H9 (cell line): Measurements from ENCODE around the gene PPP2R5E. TPM values are rescaled to one million over a fixed set of nuclear protein-coding genes. Genes with fewer than 3 reads are reported as not detected.

Experiments used
- DNase-seq: peaks from one replicate; pipeline ENCODE4 v3.0.0-alpha.2; 2017
- H2AFZ ChIP-seq: one replicate; pipeline ENCODE4 v1.6.1; 2013; ENCODE audit warnings: mild to moderate bottlenecking, low read length, control low read depth, moderate library complexity
- H2AK5ac ChIP-seq: 2 replicates; pipeline ENCODE4 v1.6.1; 2013; ENCODE audit warnings: low read length, control low read depth, mixed read lengths; ENCODE audit not compliant: insufficient read length
- H2BK120ac ChIP-seq: one replicate; pipeline ENCODE4 v1.6.1; 2013; ENCODE audit warnings: low read depth, mild to moderate bottlenecking, low read length, control low read depth, inconsistent platforms; ENCODE audit not compliant: poor library complexity, severe bottlenecking
- H2BK12ac ChIP-seq: 2 replicates; pipeline ENCODE4 v1.6.1; 2013; ENCODE audit warnings: low read length, control low read depth, mixed read lengths, low read depth; ENCODE audit not compliant: insufficient read length
- H2BK15ac ChIP-seq: 2 replicates; pipeline ENCODE4 v1.6.1; 2013; ENCODE audit warnings: low read depth, low read length, control low read depth
- H2BK20ac ChIP-seq: one replicate; pipeline ENCODE4 v1.6.1; 2013; ENCODE audit warnings: low read depth, mild to moderate bottlenecking, low read length, control low read depth, inconsistent platforms; ENCODE audit not compliant: poor library complexity, severe bottlenecking
- H2BK5ac ChIP-seq: 2 replicates; pipeline ENCODE4 v1.6.1; 2013; ENCODE audit warnings: low read length, control low read depth, mixed read lengths; ENCODE audit not compliant: insufficient read length
- H3K14ac ChIP-seq: 2 replicates; pipeline ENCODE4 v1.6.1; 2013; ENCODE audit warnings: low read length, control low read depth; ENCODE audit not compliant: insufficient read depth
- H3K18ac ChIP-seq: 2 replicates; pipeline ENCODE4 v1.6.1; 2013; ENCODE audit warnings: low read depth, mild to moderate bottlenecking, mixed read lengths, low read length, control low read depth; ENCODE audit not compliant: insufficient read length
- H3K23ac ChIP-seq: 2 replicates; pipeline ENCODE4 v1.6.1; 2013; ENCODE audit warnings: low read length, control low read depth, mixed read lengths, low read depth; ENCODE audit not compliant: insufficient read length
- H3K23me2 ChIP-seq: 2 replicates; pipeline ENCODE4 v1.6.1; 2013; ENCODE audit warnings: low read depth, mild to moderate bottlenecking, mixed read lengths, low read length, control low read depth; ENCODE audit not compliant: insufficient read length, poor library complexity, severe bottlenecking
- H3K27ac ChIP-seq: 2 replicates; pipeline ENCODE4 v1.5.1; 2013; ENCODE audit warnings: low read length, control low read depth, mixed read lengths, low read depth; ENCODE audit not compliant: insufficient read length
- H3K27me3 ChIP-seq: 2 replicates; pipeline ENCODE4 v1.6.1; 2013; ENCODE audit warnings: low read length, control low read depth, inconsistent platforms; ENCODE audit not compliant: insufficient read depth
- H3K4ac ChIP-seq: 2 replicates; pipeline ENCODE4 v1.6.1; 2013; ENCODE audit warnings: low read depth, mild to moderate bottlenecking, control low read depth, inconsistent platforms, low read length, moderate library complexity
- H3K4me1 ChIP-seq: 2 replicates; pipeline ENCODE4 v1.6.1; 2013; ENCODE audit warnings: low read length, control low read depth, inconsistent platforms; ENCODE audit not compliant: insufficient read depth
- H3K4me2 ChIP-seq: 2 replicates; pipeline ENCODE4 v1.6.1; 2013; ENCODE audit warnings: low read length, control low read depth, mixed read lengths; ENCODE audit not compliant: insufficient read length, insufficient read depth
- H3K56ac ChIP-seq: 2 replicates; pipeline ENCODE4 v1.6.1; 2013; ENCODE audit warnings: low read depth, mild to moderate bottlenecking, mixed read lengths, low read length, control low read depth; ENCODE audit not compliant: insufficient read length
- H3K79me1 ChIP-seq: 2 replicates; pipeline ENCODE4 v1.6.1; 2013; ENCODE audit warnings: low read depth, mild to moderate bottlenecking, moderate library complexity, low read length, control low read depth, inconsistent platforms; ENCODE audit not compliant: insufficient read depth, poor library complexity, severe bottlenecking
- H3K79me2 ChIP-seq: 2 replicates; pipeline ENCODE4 v1.6.1; 2013; ENCODE audit warnings: low read length, control low read depth, inconsistent platforms; ENCODE audit not compliant: insufficient read depth
- H3K9ac ChIP-seq: 2 replicates; pipeline ENCODE4 v1.6.1; 2013; ENCODE audit warnings: low read length, control low read depth, mixed read lengths; ENCODE audit not compliant: insufficient read length; ENCODE audit errors: extremely low read depth
- H3K9me3 ChIP-seq: one replicate; pipeline ENCODE4 v1.6.1; 2013; ENCODE audit warnings: low read depth, low read length, inconsistent platforms; ENCODE audit not compliant: control insufficient read depth
- H3T11ph ChIP-seq: one replicate; pipeline ENCODE4 v1.6.1; 2013; ENCODE audit warnings: mild to moderate bottlenecking, low read length, control low read depth, inconsistent platforms
- H4K20me1 ChIP-seq: one replicate; pipeline ENCODE4 v1.6.1; 2013; ENCODE audit not compliant: control insufficient read depth, insufficient read length, insufficient read depth
- H4K5ac ChIP-seq: 2 replicates; pipeline ENCODE4 v1.6.1; 2013; ENCODE audit warnings: low read depth, mild to moderate bottlenecking, mixed read lengths, low read length, control low read depth; ENCODE audit not compliant: insufficient read length
- H4K8ac ChIP-seq: replicated peaks from 2 replicates; pipeline ENCODE4 v1.6.1; 2013; ENCODE audit warnings: low read length, control low read depth, mixed read lengths, low read depth; ENCODE audit not compliant: insufficient read length
- H4K91ac ChIP-seq: 2 replicates; pipeline ENCODE4 v1.6.1; 2013; ENCODE audit warnings: low read depth, mild to moderate bottlenecking, moderate library complexity, mixed read lengths, low read length, control low read depth; ENCODE audit not compliant: insufficient read length
- H3K27ac Mint-ChIP-seq, 3 experiments: 2 replicates in 2 of 3; 3 replicates in 1 of 3; pipeline ENCODE4 v1.8.0; 2020 to 2021; ENCODE audit warnings: mixed read lengths in 3 of 3, mild to moderate bottlenecking in 1 of 3, moderate library complexity in 1 of 3
- H3K27me3 Mint-ChIP-seq: 2 replicates; pipeline ENCODE4 v1.8.0; 2021; ENCODE audit warnings: low read depth, mild to moderate bottlenecking, moderate library complexity, mixed read lengths
- H3K36me3 Mint-ChIP-seq, 3 experiments: 2 replicates in 2 of 3; 3 replicates in 1 of 3; pipeline ENCODE4 v1.8.0; 2020 to 2021; ENCODE audit warnings: low read depth in 3 of 3, mixed read lengths in 3 of 3; ENCODE audit not compliant: insufficient read depth in 1 of 3
- H3K4me1 Mint-ChIP-seq, 2 experiments: 2 replicates each; pipeline ENCODE4 v1.8.0; 2020; ENCODE audit warnings: mixed read lengths in 2 of 2
- H3K4me3 Mint-ChIP-seq, 2 experiments: 2 replicates in 1 of 2; 3 replicates in 1 of 2; pipeline ENCODE4 v1.8.0; 2020 to 2021; ENCODE audit warnings: mild to moderate bottlenecking in 2 of 2, mixed read lengths in 2 of 2, moderate library complexity in 1 of 2
- H3K9me3 Mint-ChIP-seq, 2 experiments: 2 replicates in 1 of 2; 3 replicates in 1 of 2; pipeline ENCODE4 v1.8.0; 2020; ENCODE audit warnings: mild to moderate bottlenecking in 2 of 2, mixed read lengths in 2 of 2, moderate library complexity in 1 of 2
- CTCF ChIP-seq: fragments of 200-600 bp; sonication (generic); conservative IDR thresholded peaks from 3 replicates; pipeline ENCODE4 v1.8.0; 2021; ENCODE audit warnings: antibody characterized with exemption, mild to moderate bottlenecking
- WGBS: extraction: QIAGEN DNeasy Blood & Tissue Kit; methylation state at CpG from one replicate; pipeline ENCODE4 v1.1.7; 2013; ENCODE audit warnings: missing lambda C conversion rate, low lambda C conversion rate, mixed read lengths; ENCODE audit not compliant: insufficient read length; ENCODE audit errors: extremely low coverage; 5-methylcytosine and 5-hydroxymethylcytosine counted together
- total RNA-seq: library from RNA; stranded (reverse); gene quantifications from 2 replicates; pipeline ENCODE4 v1.2.1, GENCODE V29; 2021

Gene PPP2R5E
- total RNA-seq, 1 experiment from 2014 or later: 65.8 TPM

- H3K27ac Mint-ChIP-seq: no peak overlapping the region
- H2AFZ ChIP-seq: no peak overlapping the region
- H2BK12ac ChIP-seq: no peak overlapping the region
- no CpG with 5 or more reads among the region's 3 CpGs for WGBS
- H2BK20ac ChIP-seq: no peak overlapping the region
- no peaks in the 10 kb centered on the region for H3K36me3 Mint-ChIP-seq
- H2AK5ac ChIP-seq: no peak overlapping the region
- no peak overlapping the region for H3K18ac ChIP-seq
- peaks cover 3% of the 10 kb centered on the region; the same call in 1 of the 2 replicates for H3K27me3 Mint-ChIP-seq
- H2BK5ac ChIP-seq: no peak overlapping the region
- H3K4me1 ChIP-seq: no peaks in the 10 kb centered on the region
- H3K9me3 Mint-ChIP-seq: no peaks in the 10 kb centered on the region
- H3K4me3 Mint-ChIP-seq: no peak overlapping the region
- no peak overlapping the region for H3T11ph ChIP-seq
- no peak overlapping the region for H3K27ac ChIP-seq
- H3K23me2 ChIP-seq: no peaks in the 10 kb centered on the region
- H3K27me3 ChIP-seq: no peaks in the 10 kb centered on the region
- H4K20me1 ChIP-seq: no peaks in the 10 kb centered on the region
- no peak overlapping the region for H2BK15ac ChIP-seq
- no peak overlapping the region for H3K56ac ChIP-seq
- no peak overlapping the region for H3K4me2 ChIP-seq
- no peak overlapping the region for H4K5ac ChIP-seq
- no peak overlapping the region for H3K14ac ChIP-seq
- no peak overlapping the region for H4K91ac ChIP-seq
- H2BK120ac ChIP-seq: no peak overlapping the region
- no peak for DNase-seq
- H3K9ac ChIP-seq: no peak overlapping the region
- no peaks in the 10 kb centered on the region for H3K79me1 ChIP-seq
- no peaks in the 10 kb centered on the region for H3K4me1 Mint-ChIP-seq
- no peak for TF ChIP-seq CTCF
- H3K23ac ChIP-seq: no peak overlapping the region
- no peak overlapping the region for H3K4ac ChIP-seq
- no peaks in the 10 kb centered on the region for H3K79me2 ChIP-seq
- no peaks in the 10 kb centered on the region for H3K9me3 ChIP-seq
- no peak overlapping the region for H4K8ac ChIP-seq
Measured at GRCh38 chr14:63565448-63565847, 22.3 kb upstream of the PPP2R5E start.
